HL-60/S4 treated with retinoic acid at 250 ng/mL for 4 days and 3 days (cell line): ENCODE measurements around the gene LAMA3.
"Not testable (repeated sequence)": the region's sequence is repeated elsewhere in the genome, so short reads cannot be mapped to it uniquely, and the experiment has no call there.

Experiments
- in situ Hi-C: fragments of 300-500 bp; cut with MboI; formaldehyde crosslinking; loops from 2 replicates; pipeline ENCODE4 v1.7.0; 2022; ENCODE audit warnings: low sequenced_read_pairs

Gene LAMA3

GRCh38 chr18:23725351-23725750, 36.1 kb downstream of the LAMA3 start:
- in situ Hi-C loops = no loop called here

- in situ Hi-C loops = no loop called here
Observed at GRCh38 chr18:23725827-23726661, 36.8 kb downstream of the LAMA3 start.

GRCh38 chr18:23727707-23728493, 38.6 kb downstream of the LAMA3 start:
- in situ Hi-C loops = no loop called here

GRCh38 chr18:23730857-23731256, 41.6 kb downstream of the LAMA3 start:
- in situ Hi-C loops = no loop called here

- in situ Hi-C loops = no loop called here
Observed at GRCh38 chr18:23731861-23732260, 42.6 kb downstream of the LAMA3 start.

GRCh38 chr18:23732439-23732838, 43.2 kb downstream of the LAMA3 start:
- in situ Hi-C loops = no loop called here

GRCh38 chr18:23733265-23733664, 44.0 kb downstream of the LAMA3 start:
- in situ Hi-C loops = not testable (repeated sequence)

- in situ Hi-C loops = no loop called here
Observed at GRCh38 chr18:23733895-23734294, 44.6 kb downstream of the LAMA3 start.

GRCh38 chr18:23735021-23735464, 45.8 kb downstream of the LAMA3 start:
- in situ Hi-C loops = no loop called here

GRCh38 chr18:23737578-23737977, 48.3 kb downstream of the LAMA3 start:
- in situ Hi-C loops = no loop called here

GRCh38 chr18:23738151-23738550, 48.9 kb downstream of the LAMA3 start:
- in situ Hi-C loops = no loop called here

GRCh38 chr18:23738575-23738974, 49.3 kb downstream of the LAMA3 start:
- in situ Hi-C loops = no loop called here

- in situ Hi-C loops = no loop called here
Observed at GRCh38 chr18:23740105-23740830, 51.0 kb downstream of the LAMA3 start.

GRCh38 chr18:23741967-23742366, 52.7 kb downstream of the LAMA3 start:
- in situ Hi-C loops = not testable (repeated sequence)

- in situ Hi-C loops = no loop called here
Observed at GRCh38 chr18:23743733-23744333, 54.6 kb downstream of the LAMA3 start.

GRCh38 chr18:23745366-23745765, 56.1 kb downstream of the LAMA3 start:
- in situ Hi-C loops = no loop called here

- in situ Hi-C loops = no loop called here
Observed at GRCh38 chr18:23746851-23747250, 57.6 kb downstream of the LAMA3 start.

- in situ Hi-C loops = no loop called here
Observed at GRCh38 chr18:23752363-23752762, 63.1 kb downstream of the LAMA3 start.

GRCh38 chr18:23752796-23753195, 63.5 kb downstream of the LAMA3 start:
- in situ Hi-C loops = no loop called here

- in situ Hi-C loops = no loop called here
Observed at GRCh38 chr18:23756590-23757436, 67.6 kb downstream of the LAMA3 start.
